Skeletal muscle cell (primary cell): ENCODE data around the gene ZNF548.
A peak's percentile ranks its signal among the peaks of the same experiment; 100 is the strongest.

Experiments used
- DNase-seq: peaks from one replicate; pipeline ENCODE4 v3.0.0-alpha.2; 2010; ENCODE audit warnings: low read depth
- H3K4me3 ChIP-seq: 2 replicates; pipeline ENCODE4 v1.5.1; 2011; ENCODE audit warnings: low read depth, mild to moderate bottlenecking, control low read depth, low read length, moderate library complexity

The ZNF548 gene

DNA sequence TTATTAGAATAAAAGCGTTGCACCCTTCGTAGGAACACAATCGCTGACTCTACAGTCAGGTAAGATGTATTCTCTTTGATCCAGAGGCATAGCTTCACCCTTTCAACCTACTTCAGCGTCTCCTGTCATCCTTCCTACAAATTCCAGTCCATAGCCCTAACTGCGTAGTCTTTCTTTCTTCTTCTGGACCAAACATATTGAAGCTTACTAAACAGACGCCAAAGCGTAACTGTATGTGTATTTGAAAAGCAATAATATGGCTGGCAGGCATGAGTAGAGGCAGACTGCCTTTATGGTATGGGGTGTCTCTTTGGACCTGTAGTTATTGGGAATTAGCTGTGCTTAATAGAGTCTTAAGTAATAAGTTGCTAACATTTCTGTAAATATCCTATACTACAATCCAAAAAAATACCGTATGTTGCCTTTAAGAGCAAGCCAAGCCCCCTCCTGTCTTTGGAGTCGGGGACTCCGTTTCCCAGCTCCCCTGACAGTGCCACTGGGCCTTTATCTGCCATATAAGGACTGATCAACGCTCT lies 392 bp upstream of the ZNF548 start:
- DNase-seq = no peak
- H3K4me3 ChIP-seq = peak overlapping the region; percentile 87

DNA sequence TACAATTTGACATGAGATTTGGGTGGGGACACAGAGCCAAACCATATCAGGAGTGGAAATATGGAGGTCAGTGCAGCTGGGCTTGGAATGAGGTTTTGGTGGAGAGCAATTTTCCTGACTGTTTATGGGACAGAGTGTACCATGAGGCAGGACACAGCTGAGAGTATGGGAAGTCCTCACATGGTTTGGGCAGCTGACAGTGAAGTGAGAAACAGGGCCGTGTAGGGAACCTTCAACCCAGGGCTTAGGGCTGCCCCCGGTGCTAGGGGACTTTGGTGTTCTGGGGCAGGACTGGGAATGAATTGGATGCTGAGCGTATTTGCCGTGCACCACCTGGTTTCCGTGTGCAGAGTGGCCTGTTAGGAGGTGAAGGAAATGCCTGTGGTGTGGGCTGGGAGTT lies 6.1 kb downstream of the ZNF548 start:
- H3K4me3 ChIP-seq = no peak overlapping the region
- no peak for DNase-seq

DNA sequence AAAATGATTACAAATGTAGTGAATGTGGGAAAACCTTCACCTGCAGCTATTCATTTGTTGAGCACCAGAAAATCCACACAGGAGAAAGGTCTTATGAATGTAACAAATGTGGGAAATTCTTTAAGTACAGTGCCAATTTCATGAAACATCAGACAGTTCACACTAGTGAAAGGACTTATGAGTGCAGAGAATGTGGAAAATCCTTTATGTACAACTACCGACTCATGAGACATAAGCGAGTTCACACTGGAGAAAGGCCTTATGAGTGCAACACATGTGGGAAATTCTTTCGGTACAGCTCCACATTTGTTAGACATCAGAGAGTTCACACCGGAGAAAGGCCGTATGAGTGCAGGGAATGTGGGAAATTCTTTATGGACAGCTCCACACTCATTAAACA lies 9.2 kb downstream of the ZNF548 start:
- DNase-seq = no peak
- no peak overlapping the region for H3K4me3 ChIP-seq

DNA sequence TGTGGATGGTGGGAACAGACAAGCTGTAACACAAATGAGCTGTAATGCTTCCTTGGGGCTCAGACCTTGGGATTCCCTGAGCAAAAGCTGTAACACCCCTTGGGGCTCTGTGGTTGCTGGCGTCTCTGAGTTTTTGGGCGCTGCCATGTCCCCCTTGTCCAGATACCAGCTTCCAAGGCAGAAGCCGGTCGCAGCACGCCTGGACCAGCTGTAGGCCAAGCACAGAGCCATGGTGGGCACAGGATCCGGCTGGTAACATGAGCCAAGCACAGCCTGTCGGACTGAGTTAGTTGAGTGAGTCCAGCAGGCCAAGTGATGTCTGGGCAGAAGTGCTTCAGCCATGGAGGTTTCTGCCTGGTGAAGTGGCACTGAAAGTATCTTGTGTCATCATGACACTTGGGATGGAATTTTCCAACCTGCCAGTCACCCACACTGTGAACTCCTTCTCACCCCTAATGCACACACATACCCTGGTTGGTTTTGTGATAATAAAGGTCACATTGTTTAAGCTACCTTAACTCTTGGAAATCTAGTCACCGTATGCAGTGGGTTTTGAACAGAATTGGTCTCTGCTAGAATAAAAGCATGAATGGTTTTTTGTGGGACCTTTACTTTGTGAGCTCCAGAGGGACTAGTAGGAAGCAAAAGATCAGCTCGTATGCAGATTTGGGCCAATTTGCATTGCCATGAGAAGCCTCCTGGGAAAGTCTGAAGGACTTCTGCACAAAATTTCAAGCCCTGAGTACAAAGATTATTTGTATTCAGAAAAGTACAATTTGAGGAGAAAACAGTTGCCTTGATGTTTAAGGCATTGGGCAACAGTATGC lies 14.3 kb downstream of the ZNF548 start:
- no peak for DNase-seq

DNA sequence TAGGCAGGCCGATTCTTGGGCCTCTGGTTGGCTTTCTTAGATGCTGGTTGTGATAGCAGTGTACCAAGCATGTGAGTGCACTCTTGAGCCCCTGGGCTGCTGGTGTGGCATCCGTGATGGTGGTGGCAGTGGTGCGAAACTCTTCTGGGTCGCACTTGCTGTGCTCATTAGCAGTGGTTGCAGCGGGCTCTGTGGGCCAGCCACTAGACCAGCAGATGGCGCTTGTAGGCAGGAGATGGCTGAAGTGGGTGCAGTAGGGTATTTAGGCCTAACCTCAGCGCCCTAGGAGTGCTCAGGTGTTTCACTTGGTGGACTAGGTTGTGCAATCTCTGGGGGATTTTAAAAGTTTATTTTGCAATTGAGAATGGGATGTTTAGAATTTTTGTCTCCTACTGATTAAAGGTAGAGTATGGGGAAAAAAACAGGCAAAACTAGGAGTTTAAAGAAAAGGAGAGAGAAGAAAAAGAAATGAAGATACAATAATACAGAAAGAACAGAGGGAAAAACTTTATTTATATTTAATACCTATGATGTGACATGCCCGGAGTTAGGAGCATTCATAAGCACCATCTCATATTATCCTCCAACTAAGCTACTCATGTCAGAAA lies 17.0 kb downstream of the ZNF548 start:
- H3K4me3 ChIP-seq = no peak overlapping the region
- DNase-seq = no peak

More for the DNA sequence above, 14.3 kb downstream of the ZNF548 start:
- H3K4me3 ChIP-seq = no peak overlapping the region

DNA sequence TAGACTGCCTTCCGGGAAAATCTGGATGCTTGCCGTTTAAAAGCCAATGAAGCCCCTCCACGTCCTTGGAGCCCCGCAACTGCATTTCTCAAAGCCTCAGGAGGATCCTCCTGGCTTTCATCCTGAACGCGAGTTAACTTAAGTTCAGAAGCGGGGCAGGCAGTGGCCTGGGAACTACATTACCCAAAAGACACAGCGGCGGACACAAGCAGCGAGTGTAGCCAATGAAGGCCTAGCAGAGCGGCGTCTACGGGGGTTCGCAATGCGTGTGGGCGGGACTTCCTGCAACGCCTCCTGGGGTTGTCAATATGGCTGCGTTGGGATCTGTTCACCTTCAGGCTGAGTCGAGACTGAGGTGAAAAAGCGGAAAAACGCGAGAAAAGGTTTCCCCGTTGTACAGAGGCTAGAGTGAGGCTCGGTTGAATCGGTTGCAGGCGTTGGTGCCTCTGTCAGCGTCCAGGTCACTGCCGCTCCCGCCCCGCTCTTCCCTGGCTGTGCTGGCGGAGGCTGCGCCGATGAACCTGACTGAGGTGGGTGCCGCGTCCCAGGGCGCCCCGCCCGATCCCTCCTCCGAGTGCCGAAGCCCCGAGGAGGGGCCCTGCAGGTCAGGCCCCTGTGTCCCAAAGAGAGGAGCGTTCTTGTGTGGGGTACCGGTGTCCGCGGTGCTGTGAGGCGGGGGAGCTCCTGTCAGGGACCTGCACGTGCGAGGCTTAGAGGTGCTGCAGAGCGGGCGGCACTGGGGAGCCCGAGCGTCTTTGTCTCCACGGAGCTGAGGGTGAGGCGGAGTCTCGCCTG lies 21.4 kb downstream of the ZNF548 start, which contains the start of gene ZNF17:
ZNF17 (plus strand) TSS at position 285 of the 795 bp plus-strand sequence. CDS start 2,455 bp downstream, outside the sequence.
- peak within 1 kb of the TSS; percentile 87 for H3K4me3 ChIP-seq
- peak; percentile 84 for DNase-seq

DNA sequence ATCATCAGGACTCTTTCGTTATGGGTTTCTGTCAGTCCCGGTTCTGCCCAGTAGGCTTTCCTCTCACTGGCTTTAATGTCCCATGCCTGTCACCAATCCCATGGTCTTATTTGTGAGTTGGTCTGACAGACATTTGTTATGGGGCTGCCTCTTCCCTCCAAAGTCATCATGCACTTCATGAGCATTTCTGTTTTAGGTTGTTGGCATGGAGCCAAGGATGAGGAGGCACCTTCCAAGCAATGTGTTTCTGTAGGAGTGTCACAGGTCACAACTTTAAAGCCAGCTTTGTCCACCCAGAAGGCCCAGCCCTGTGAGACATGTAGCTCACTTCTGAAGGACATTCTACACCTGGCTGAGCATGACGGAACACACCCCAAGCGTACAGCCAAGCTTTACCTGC lies 29.8 kb downstream of the ZNF548 start:
- no peak for DNase-seq

DNA sequence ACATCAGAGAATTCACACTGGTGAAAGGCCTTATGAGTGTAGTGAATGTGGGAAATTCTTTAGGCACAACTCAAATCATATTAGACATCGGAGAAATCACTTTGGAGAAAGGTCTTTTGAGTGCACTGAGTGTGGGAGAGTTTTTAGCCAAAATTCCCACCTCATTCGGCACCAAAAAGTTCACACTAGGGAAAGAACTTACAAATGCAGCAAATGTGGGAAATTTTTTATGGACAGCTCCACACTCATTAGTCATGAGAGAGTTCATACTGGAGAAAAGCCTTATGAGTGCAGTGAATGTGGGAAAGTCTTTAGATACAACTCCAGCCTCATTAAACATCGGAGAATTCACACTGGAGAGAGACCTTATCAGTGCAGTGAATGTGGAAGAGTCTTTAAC lies 31.4 kb downstream of the ZNF548 start:
- DNase-seq = no peak
- H3K4me3 ChIP-seq = no peak overlapping the region

More for the DNA sequence above, 29.8 kb downstream of the ZNF548 start:
- no peak overlapping the region for H3K4me3 ChIP-seq

DNA sequence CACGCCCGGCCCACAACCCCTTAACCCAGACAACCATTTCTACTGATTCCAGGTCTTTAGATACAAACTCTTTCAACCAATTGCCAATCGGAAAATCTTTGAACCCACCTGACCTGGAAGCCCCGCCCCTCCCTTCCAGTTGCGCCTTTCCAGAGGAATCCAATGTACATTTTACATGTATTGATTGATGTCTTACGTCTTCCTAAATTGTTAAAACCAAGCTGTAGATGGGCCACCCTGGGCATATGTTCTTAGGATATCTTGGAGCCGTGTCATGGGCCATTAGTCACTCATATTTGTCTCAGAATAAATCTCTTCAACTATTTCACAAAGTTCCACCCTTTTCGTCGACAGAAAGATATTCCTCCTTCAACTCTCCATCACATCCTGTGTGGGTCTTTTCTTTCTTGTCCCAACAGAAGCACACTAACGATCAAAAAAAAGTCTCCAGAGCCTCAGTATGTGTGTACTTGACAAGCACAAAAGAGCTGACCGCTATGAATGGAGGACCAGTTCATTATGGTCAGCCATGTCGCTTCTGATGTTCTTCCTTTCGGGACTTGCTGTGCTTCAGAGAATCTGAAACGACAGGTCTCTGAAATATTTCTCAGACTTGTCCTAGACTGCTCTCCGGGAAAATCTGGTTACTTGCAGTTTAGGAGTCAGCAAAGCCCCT lies 44.9 kb downstream of the ZNF548 start:
- H3K4me3 ChIP-seq = peak overlapping the region; percentile 78
- no peak for DNase-seq

DNA sequence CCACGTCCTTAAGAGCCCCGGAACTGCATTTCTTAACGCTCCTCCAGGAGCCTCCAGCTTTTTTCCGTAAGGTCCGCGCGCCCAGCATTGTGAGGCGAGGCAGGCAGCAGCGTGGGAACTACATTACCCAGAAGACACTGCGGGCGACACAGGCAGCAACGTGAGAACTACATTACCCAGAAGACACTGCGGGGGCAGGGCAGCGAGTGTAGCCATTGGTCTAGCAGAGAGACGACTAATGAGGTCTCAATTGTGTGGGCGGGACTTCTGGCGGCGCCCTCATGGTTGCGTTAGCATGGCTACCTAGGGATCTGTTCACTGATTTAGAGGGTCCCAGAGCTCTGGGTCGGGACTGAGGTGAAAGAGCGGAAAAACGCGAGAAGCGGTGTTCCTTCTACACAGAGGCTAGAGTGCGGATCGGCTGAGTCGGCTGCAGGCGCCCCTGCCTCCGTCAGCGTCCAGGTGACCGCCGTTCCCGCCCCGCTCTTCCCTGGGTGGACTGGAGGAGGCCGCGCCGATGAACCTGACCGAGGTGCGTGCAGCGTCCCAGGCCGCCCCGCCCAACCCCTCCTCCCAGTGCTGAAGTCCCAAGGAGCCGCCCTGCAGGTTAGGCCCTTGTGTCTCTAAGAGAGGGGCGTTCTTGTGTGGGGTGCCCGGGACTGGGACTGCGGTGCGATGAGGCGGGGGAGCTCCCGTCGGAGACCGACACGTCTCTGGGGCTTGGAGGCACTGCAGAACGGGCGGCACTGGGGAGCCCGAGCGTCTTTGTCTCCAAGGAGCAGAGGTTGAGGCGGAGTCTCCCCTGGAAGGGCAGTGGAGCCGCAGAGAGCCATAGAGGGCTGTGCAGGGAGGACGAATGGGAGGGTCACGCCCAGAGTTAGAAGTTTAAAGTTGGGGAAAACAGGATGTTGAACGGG lies 45.7 kb downstream of the ZNF548 start, which contains the start of gene ZNF749:
ZNF749 (plus strand) TSS at position 264 of the 917 bp plus-strand sequence; CDS start at position 518, 254 bp downstream.
- H3K4me3 ChIP-seq = peak within 1 kb of the TSS; percentile 78
- peak; percentile 92 for DNase-seq

DNA sequence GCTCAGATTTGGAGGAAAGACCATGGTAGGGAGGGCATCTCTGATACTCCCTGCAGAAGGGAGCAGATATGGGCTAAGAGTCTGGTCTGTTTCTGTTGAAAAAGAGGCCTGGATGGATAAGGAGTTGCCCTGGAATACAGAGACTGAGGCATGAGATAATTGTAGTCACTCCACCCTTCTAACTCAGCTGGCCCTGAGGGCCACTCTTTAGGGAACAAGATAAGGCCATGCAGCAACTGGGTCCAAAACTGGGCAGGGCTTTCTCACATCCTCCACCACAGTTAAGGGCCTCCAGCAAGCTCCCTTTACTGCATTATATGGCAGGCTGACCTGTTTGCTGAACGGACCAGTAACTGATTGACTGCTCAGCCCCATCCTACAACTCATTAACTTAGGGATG lies 46.8 kb downstream of the ZNF548 start:
- H3K4me3 ChIP-seq = peak overlapping the region; percentile 78
- DNase-seq = no peak

DNA sequence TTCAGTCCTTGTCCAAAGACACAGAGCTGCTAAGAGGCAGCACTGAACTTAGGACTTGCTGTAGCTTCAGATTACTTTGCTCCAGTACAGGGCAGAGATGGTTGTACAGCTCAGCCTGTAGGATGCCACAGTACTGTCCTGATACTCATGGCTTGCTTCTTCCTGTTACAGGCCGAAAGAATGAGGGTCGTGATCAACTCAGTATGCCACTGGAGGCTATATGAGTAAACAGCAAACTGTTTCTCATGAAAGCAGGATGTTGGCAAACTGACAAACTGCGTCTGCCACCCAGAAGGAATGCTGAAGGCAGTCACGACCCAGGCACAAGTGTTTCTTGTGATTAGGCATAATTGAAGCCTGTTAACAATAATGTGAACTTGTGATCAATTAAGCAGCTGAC lies 48.3 kb downstream of the ZNF548 start:
- no peak for DNase-seq
- H3K4me3 ChIP-seq = no peak overlapping the region

DNA sequence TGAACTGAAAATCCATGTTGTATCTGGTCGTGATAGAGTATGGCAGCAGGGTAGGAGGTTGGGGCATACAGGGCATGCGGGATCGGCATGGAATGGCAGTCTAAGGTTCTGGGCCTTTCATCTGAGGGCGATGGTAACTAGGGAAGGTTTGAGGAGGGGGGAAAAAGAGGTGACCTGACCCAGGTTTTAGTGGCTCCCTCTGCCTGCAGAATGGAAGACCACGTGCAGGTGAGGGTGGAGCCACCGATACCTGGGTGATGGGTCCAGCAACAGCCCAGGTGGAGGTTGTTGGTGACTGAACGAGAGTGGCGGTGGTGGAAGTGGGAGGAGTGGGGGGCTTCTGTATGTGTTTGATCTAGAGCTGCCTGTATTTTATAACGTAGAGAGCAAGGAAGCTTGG lies 49.3 kb downstream of the ZNF548 start:
- DNase-seq = no peak
- no peak overlapping the region for H3K4me3 ChIP-seq

DNA sequence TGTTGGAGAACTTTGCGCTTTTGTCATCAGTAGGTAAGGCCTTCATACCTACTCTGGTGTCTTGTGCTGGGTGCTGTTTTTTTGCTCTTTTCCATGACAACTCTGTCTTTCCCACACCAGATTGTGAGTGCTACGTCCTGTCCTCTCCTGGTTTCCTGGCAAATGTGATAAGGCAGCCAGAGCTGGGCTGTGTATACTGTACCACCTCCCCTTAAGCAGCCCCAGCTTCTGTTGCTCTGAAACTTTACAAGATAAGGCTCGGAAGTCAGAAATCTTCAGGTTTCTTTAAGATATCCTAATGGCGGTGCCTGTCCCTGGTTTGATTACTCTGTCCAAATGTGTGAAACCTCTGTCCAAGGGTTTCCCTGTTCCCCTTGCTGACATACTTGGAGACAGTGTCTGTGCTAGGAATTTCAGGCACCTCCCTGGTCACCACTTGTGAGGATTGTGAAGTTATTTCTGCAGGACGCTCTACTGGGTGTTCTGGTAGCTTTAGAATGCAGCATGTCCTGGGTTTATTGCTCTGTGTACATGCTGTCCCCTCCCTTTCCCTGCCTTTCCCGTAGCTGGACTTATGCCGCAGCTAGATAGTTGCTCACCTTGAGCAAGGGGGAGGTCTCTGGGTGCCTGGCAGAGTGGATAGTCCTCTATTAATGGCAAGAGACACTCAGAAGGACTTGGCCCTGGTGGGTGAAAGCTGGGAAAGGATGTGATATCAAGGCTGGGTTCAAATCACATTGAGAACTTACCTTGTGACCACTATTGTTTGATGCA lies 52.5 kb downstream of the ZNF548 start:
- no peak for DNase-seq
- no peak overlapping the region for H3K4me3 ChIP-seq

DNA sequence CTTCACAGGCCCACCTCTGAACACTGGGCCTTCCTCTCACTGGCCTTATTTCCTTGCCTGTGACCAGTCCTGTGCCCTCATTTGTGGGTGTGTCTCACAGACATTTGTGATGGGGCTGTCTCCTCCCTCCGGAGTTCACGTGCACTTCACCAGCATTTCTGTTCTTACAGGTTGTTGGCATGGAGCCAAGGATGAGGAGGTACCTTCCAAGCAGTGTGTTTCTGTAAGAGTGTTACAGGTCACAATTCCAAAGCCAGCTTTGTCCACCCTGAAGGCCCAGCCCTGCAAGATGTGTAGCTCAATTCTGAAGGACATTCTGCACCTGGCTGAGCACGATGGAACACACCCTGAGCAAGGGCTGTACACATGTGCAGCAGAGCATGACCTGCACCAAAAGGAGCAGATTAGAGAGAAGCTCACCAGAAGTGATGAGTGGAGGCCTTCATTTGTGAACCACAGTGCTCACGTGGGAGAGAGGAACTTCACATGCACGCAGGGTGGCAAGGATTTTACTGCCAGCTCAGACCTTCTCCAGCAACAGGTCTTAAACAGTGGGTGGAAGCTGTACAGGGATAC lies 53.6 kb downstream of the ZNF548 start:
- DNase-seq = no peak

DNA sequence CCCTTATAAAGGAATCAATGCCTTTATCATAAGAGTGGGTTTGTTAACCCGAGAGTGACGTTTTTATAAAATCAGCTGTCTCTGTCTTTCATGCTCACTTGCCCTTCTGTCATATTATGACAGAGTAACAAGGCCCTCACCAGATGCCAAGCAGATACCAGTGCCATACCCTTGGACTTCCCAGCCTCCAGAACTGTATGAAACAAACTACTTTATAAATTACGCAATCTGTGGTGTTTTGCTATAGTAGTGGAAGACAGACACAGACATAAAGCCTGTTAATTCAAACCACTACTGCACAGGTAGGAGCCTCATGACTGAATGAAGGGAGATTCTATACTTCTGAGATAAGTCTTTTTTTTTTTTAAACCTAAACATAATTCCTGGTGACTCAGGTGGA lies 62.7 kb downstream of the ZNF548 start:
- H3K4me3 ChIP-seq = no peak overlapping the region
- no peak for DNase-seq

More for the DNA sequence above, 53.6 kb downstream of the ZNF548 start:
- no peak overlapping the region for H3K4me3 ChIP-seq
